GM18505 (cell line): ENCODE results near the gene PLD2.

Experiments
- ATAC-seq: cut with Tn5 transposase; IDR thresholded peaks from one replicate; pipeline ENCODE4 v1.9.1; 2021; ENCODE audit not compliant: unreplicated experiment
- POLR2A ChIP-seq: IDR thresholded peaks from 4 replicates; pipeline ENCODE4 v1.6.1; 2011; ENCODE audit warnings: borderline replicate concordance; ENCODE audit not compliant: insufficient read depth, insufficient read length; ENCODE audit errors: extremely low read depth

Gene PLD2

GRCh38 chr17:4833941-4834680, 27.2 kb downstream of the PLD2 start:
- ATAC-seq, result no peak
- no peak for TF ChIP-seq POLR2A

GRCh38 chr17:4834681-4835020, 27.7 kb downstream of the PLD2 start:
- no peak for ATAC-seq
- TF ChIP-seq POLR2A, result no peak

- TF ChIP-seq POLR2A, result no peak
- no peak for ATAC-seq
These were observed 29.3 kb downstream of the PLD2 start for GRCh38 chr17:4836221-4836620.

- no peak for TF ChIP-seq POLR2A
- no peak for ATAC-seq
These were observed 30.7 kb downstream of the PLD2 start for GRCh38 chr17:4837471-4838308.

GRCh38 chr17:4838309-4838785, 31.4 kb downstream of the PLD2 start:
- no peak for TF ChIP-seq POLR2A
- ATAC-seq, result no peak

GRCh38 chr17:4839221-4839620, 32.3 kb downstream of the PLD2 start:
- no peak for ATAC-seq

GRCh38 chr17:4839965-4840892, 33.3 kb downstream of the PLD2 start:
- ATAC-seq, result no peak
- TF ChIP-seq POLR2A, result no peak

More at GRCh38 chr17:4839221-4839620, 32.3 kb downstream of the PLD2 start:
- no peak for TF ChIP-seq POLR2A

- ATAC-seq, result no peak
- TF ChIP-seq POLR2A, result no peak
These were observed 33.9 kb downstream of the PLD2 start for GRCh38 chr17:4840893-4841242.

- ATAC-seq, result no peak
- TF ChIP-seq POLR2A, result no peak
These were observed 35.4 kb downstream of the PLD2 start for GRCh38 chr17:4842376-4842775.

GRCh38 chr17:4843321-4844000, 36.5 kb downstream of the PLD2 start:
- no peak for ATAC-seq
- TF ChIP-seq POLR2A, result no peak

GRCh38 chr17:4845118-4845517, 38.2 kb downstream of the PLD2 start:
- no peak for TF ChIP-seq POLR2A
- ATAC-seq, result no peak

GRCh38 chr17:4846635-4847390, 39.9 kb downstream of the PLD2 start:
- TF ChIP-seq POLR2A, result no peak
- ATAC-seq, result no peak
